Endodermal cell (in vitro differentiated cells): ENCODE results near the gene FAM107B. TPM values are rescaled to one million over a fixed set of nuclear protein-coding genes. Genes with fewer than 3 reads are reported as not detected.

Experiments
- DNase-seq: peaks from one replicate; pipeline ENCODE4 v3.0.0-alpha.2; 2017
- H3K27ac ChIP-seq: 2 replicates; pipeline ENCODE4 v1.5.1; 2013; ENCODE audit warnings: mild to moderate bottlenecking, low read depth, low read length, moderate library complexity
- H3K27me3 ChIP-seq: 2 replicates; pipeline ENCODE4 v1.6.1; 2013; ENCODE audit warnings: mild to moderate bottlenecking, low read length, moderate library complexity; ENCODE audit not compliant: insufficient read depth, control insufficient read depth, poor library complexity, severe bottlenecking
- H3K36me3 ChIP-seq: 2 replicates; pipeline ENCODE4 v1.7.0; 2013; ENCODE audit warnings: mild to moderate bottlenecking, low read length, moderate library complexity; ENCODE audit not compliant: control insufficient read depth, insufficient read depth
- H3K4me1 ChIP-seq: one replicate; pipeline ENCODE4 v1.7.0; 2013; ENCODE audit warnings: low read length; ENCODE audit not compliant: control insufficient read depth, insufficient read depth
- H3K4me3 ChIP-seq: 2 replicates; pipeline ENCODE4 v1.5.1; 2013; ENCODE audit warnings: mild to moderate bottlenecking, low read length, moderate library complexity
- H3K9ac ChIP-seq: 2 replicates; pipeline ENCODE4 v1.6.1; 2013; ENCODE audit warnings: mild to moderate bottlenecking, low read length, moderate library complexity; ENCODE audit not compliant: poor library complexity, severe bottlenecking; ENCODE audit errors: extremely low read depth
- H3K9me3 ChIP-seq: 2 replicates; pipeline ENCODE4 v1.6.1; 2013; ENCODE audit warnings: mild to moderate bottlenecking, low read length, moderate library complexity; ENCODE audit not compliant: control insufficient read depth
- H3K27ac Mint-ChIP-seq: 2 replicates; pipeline ENCODE4 v1.8.0; 2020; ENCODE audit warnings: mixed read lengths
- H3K27me3 Mint-ChIP-seq: 2 replicates; pipeline ENCODE4 v1.8.0; 2021; ENCODE audit warnings: mild to moderate bottlenecking, mixed read lengths; ENCODE audit not compliant: insufficient read depth
- H3K36me3 Mint-ChIP-seq: 2 replicates; pipeline ENCODE4 v1.8.0; 2020; ENCODE audit warnings: low read depth, mixed read lengths
- H3K4me1 Mint-ChIP-seq: 2 replicates; pipeline ENCODE4 v1.8.0; 2020; ENCODE audit warnings: mixed read lengths
- H3K4me3 Mint-ChIP-seq: 2 replicates; pipeline ENCODE4 v1.8.0; 2020; ENCODE audit warnings: mild to moderate bottlenecking, moderate library complexity, mixed read lengths
- H3K9me3 Mint-ChIP-seq: 2 replicates; pipeline ENCODE4 v1.8.0; 2020; ENCODE audit warnings: mild to moderate bottlenecking, mixed read lengths
- CTCF ChIP-seq: fragments of 200-600 bp; sonication (generic); conservative IDR thresholded peaks from 2 replicates; pipeline ENCODE4 v1.5.0; 2021; ENCODE audit warnings: antibody characterized with exemption, mild to moderate bottlenecking
- WGBS, 2 experiments: methylation state at CpG; one replicate each; pipeline versions ENCODE4 v1.1.5 to v1.1.7; 2013; ENCODE audit warnings: missing lambda C conversion rate in 2 of 2, mixed read lengths in 1 of 2; ENCODE audit not compliant: insufficient coverage in 1 of 2, insufficient read length in 1 of 2; 5-methylcytosine and 5-hydroxymethylcytosine counted together
- total RNA-seq, 2 donors: library from RNA; stranded (reverse); fragmentation: NEBNext Ultra II Directional in 1 of 2; extraction: Animal tissue kit (Norgen Biotek cat#: 25700) in 1 of 2; gene quantifications; 2 replicates in 1 of 2; 3 replicates in 1 of 2; pipeline ENCODE4 v1.2.1, GENCODE V29; 2021

FAM107B gene
- total RNA-seq, 2 donors from 2014 or later = 16.0 to 24.0 TPM

GRCh38 chr10:14665304-14665703 lies 109.4 kb downstream of the FAM107B start:
- 50% methylated on average over 1 of the region's 1 CpG; no CpG with 5 or more reads in 1 of the 2 experiments for WGBS, 2 experiments
- H3K4me3 Mint-ChIP-seq = no peak overlapping the region

GRCh38 chr10:14664345-14664744 lies 110.4 kb downstream of the FAM107B start:
- H3K4me1 Mint-ChIP-seq = no peaks in the 10 kb centered on the region
- H3K36me3 ChIP-seq = no peaks in the 10 kb centered on the region
- H3K9me3 ChIP-seq = no peaks in the 10 kb centered on the region
- no peak overlapping the region for H3K9ac ChIP-seq
- no peak overlapping the region for H3K4me3 Mint-ChIP-seq
- peaks cover 3% of the 10 kb centered on the region for H3K9me3 Mint-ChIP-seq
- no peaks in the 10 kb centered on the region for H3K4me1 ChIP-seq
- H3K27me3 ChIP-seq = no peaks in the 10 kb centered on the region
- H3K4me3 ChIP-seq = no peak overlapping the region
- H3K27me3 Mint-ChIP-seq = peaks cover 5% of the 10 kb centered on the region
- no peak for DNase-seq
- no peak for TF ChIP-seq CTCF
- H3K27ac Mint-ChIP-seq = no peak overlapping the region
- WGBS, 2 experiments = 88% methylated on average over 1 of the region's 1 CpG; no CpG with 5 or more reads in 1 of the 2 experiments
- H3K36me3 Mint-ChIP-seq = peaks cover 3% of the 10 kb centered on the region
- no peak overlapping the region for H3K27ac ChIP-seq

More at GRCh38 chr10:14665304-14665703, 109.4 kb downstream of the FAM107B start:
- Mint-ChIP-seq H3K27ac (no peak overlapping the region), H3K27me3 (peaks cover 5% of the 10 kb centered on the region), H3K4me1 (no peaks in the 10 kb centered on the region), H3K9me3 (peaks cover 3% of the 10 kb centered on the region), H3K36me3 (peaks cover 3% of the 10 kb centered on the region)
- Histone ChIP-seq H3K27ac (no peak overlapping the region), H3K36me3 (no peaks in the 10 kb centered on the region), H3K4me3 (no peak overlapping the region), H3K27me3 (no peaks in the 10 kb centered on the region), H3K9me3 (no peaks in the 10 kb centered on the region), H3K4me1 (no peaks in the 10 kb centered on the region), H3K9ac (no peak overlapping the region)
- no peak for DNase-seq
- no peak for TF ChIP-seq CTCF

GRCh38 chr10:14661818-14662217 lies 112.9 kb downstream of the FAM107B start:
- H3K4me1 ChIP-seq = no peaks in the 10 kb centered on the region
- H3K36me3 ChIP-seq = no peaks in the 10 kb centered on the region
- WGBS, 2 experiments = 93 to 97% methylated on average over 2 to 3 of the region's 3 CpGs
- no peak overlapping the region for H3K9ac ChIP-seq
- Mint-ChIP-seq H3K9me3 (peaks cover 3% of the 10 kb centered on the region), H3K27ac (no peak overlapping the region), H3K27me3 (peaks cover 5% of the 10 kb centered on the region), H3K4me3 (no peak overlapping the region), H3K36me3 (peaks cover 3% of the 10 kb centered on the region), H3K4me1 (no peaks in the 10 kb centered on the region)
- no peak overlapping the region for H3K27ac ChIP-seq
- no peak for DNase-seq
- H3K4me3 ChIP-seq = no peak overlapping the region
- no peak for TF ChIP-seq CTCF
- no peaks in the 10 kb centered on the region for H3K27me3 ChIP-seq
- H3K9me3 ChIP-seq = no peaks in the 10 kb centered on the region
